ENCODE measurements around the gene HOXC6. TPM values are rescaled to one million over a fixed set of nuclear protein-coding genes. Genes with fewer than 3 reads are reported as not detected.

Gene HOXC6
- total RNA-seq, 1 donor from 2014 or later: not detected

- H3K4me2 ChIP-seq: no peak overlapping the region
- H3K27me3 Mint-ChIP-seq (ENCODE audit: insufficient read depth, low read depth): peaks cover 99% of the 10 kb centered on the region
Observed at GRCh38 chr12:53985692-53985993, 42.6 kb upstream of the HOXC6 start.

GRCh38 chr12:53985994-53986685, 42.1 kb upstream of the HOXC6 start:
- Histone ChIP-seq H3K4me2 (no peak overlapping the region), H3K9me3 (ENCODE audit: low read depth) (no peaks in the 10 kb centered on the region), H3K4me1 (no peaks in the 10 kb centered on the region), H3K4me3 (no peak overlapping the region), H3F3A (ENCODE audit: low read depth) (no peaks in the 10 kb centered on the region), H3K79me2 (ENCODE audit: low read depth) (no peaks in the 10 kb centered on the region), H3K36me3 (no peaks in the 10 kb centered on the region), H3K27me3 (peaks cover 100% of the 10 kb centered on the region), H3K9ac (no peak overlapping the region), H3K27ac (no peak overlapping the region), H2AFZ (replicated peaks) (no peak overlapping the region), H4K20me1 (ENCODE audit: low read depth) (peaks cover 85% of the 10 kb centered on the region)
- TF ChIP-seq EZH2 (IDR thresholded peaks at IDR 0.05) (peak; percentile 99), EZH2phosphoT487 (IDR thresholded peaks at IDR 0.05) (peak; percentile 97), CTCF (IDR thresholded peaks at IDR 0.05) (no peak)
- H3K9me3 Mint-ChIP-seq: peaks cover 9% of the 10 kb centered on the region
- no peak overlapping the region for H3K4me3 Mint-ChIP-seq
- H3K27me3 Mint-ChIP-seq (ENCODE audit: insufficient read depth, low read depth): peaks cover 99% of the 10 kb centered on the region
- no peak for DNase-seq (ENCODE audit: low spot score)
- no peaks in the 10 kb centered on the region for H3K4me1 Mint-ChIP-seq
- no peak overlapping the region for H3K27ac Mint-ChIP-seq
- H3K36me3 Mint-ChIP-seq: no peaks in the 10 kb centered on the region

More at GRCh38 chr12:53985692-53985993, 42.6 kb upstream of the HOXC6 start:
- H3K27me3 ChIP-seq: peaks cover 100% of the 10 kb centered on the region
- H3K9ac ChIP-seq: no peak overlapping the region
- H3K36me3 Mint-ChIP-seq: no peaks in the 10 kb centered on the region
- H3K4me1 ChIP-seq: no peaks in the 10 kb centered on the region
- no peaks in the 10 kb centered on the region for H3F3A ChIP-seq (ENCODE audit: low read depth)
- no peaks in the 10 kb centered on the region for H3K79me2 ChIP-seq (ENCODE audit: low read depth)
- H3K4me1 Mint-ChIP-seq: no peaks in the 10 kb centered on the region
- no peak for DNase-seq (ENCODE audit: low spot score)
- no peak overlapping the region for H3K4me3 Mint-ChIP-seq
- H3K4me3 ChIP-seq: no peak overlapping the region
- H3K36me3 ChIP-seq: no peaks in the 10 kb centered on the region
- H3K9me3 ChIP-seq (ENCODE audit: low read depth): no peaks in the 10 kb centered on the region
- peaks cover 86% of the 10 kb centered on the region for H4K20me1 ChIP-seq (ENCODE audit: low read depth)
- no peak overlapping the region for H3K27ac ChIP-seq
- peaks cover 9% of the 10 kb centered on the region for H3K9me3 Mint-ChIP-seq
- TF ChIP-seq EZH2 (IDR thresholded peaks at IDR 0.05): no peak
- TF ChIP-seq EZH2phosphoT487 (IDR thresholded peaks at IDR 0.05): no peak
- TF ChIP-seq CTCF (IDR thresholded peaks at IDR 0.05): no peak
- no peak overlapping the region for H2AFZ ChIP-seq (replicated peaks)
- H3K27ac Mint-ChIP-seq: no peak overlapping the region

- no peak for DNase-seq (ENCODE audit: low spot score)
- Mint-ChIP-seq H3K4me3 (no peak overlapping the region), H3K4me1 (no peaks in the 10 kb centered on the region), H3K27ac (no peak overlapping the region), H3K27me3 (ENCODE audit: insufficient read depth, low read depth) (peaks cover 99% of the 10 kb centered on the region), H3K9me3 (peaks cover 9% of the 10 kb centered on the region), H3K36me3 (no peaks in the 10 kb centered on the region)
- H3K9ac ChIP-seq: no peak overlapping the region
- no peaks in the 10 kb centered on the region for H3F3A ChIP-seq (ENCODE audit: low read depth)
- no peak for TF ChIP-seq EZH2 (IDR thresholded peaks at IDR 0.05)
- no peak for TF ChIP-seq EZH2phosphoT487 (IDR thresholded peaks at IDR 0.05)
- no peak for TF ChIP-seq CTCF (IDR thresholded peaks at IDR 0.05)
- no peak overlapping the region for H3K27ac ChIP-seq
- H3K79me2 ChIP-seq (ENCODE audit: low read depth): no peaks in the 10 kb centered on the region
- H3K9me3 ChIP-seq (ENCODE audit: low read depth): no peaks in the 10 kb centered on the region
- no peak overlapping the region for H3K4me3 ChIP-seq
- no peak overlapping the region for H2AFZ ChIP-seq (replicated peaks)
- no peak overlapping the region for H3K4me2 ChIP-seq
- H4K20me1 ChIP-seq (ENCODE audit: low read depth): peaks cover 83% of the 10 kb centered on the region
- H3K27me3 ChIP-seq: peaks cover 100% of the 10 kb centered on the region
- no peaks in the 10 kb centered on the region for H3K4me1 ChIP-seq
- no peaks in the 10 kb centered on the region for H3K36me3 ChIP-seq
Observed at GRCh38 chr12:53986686-53987483, 41.4 kb upstream of the HOXC6 start.
